HG03432 (cell line): ENCODE results near the gene DOCK4.

ENCODE experiments used
- ATAC-seq: cut with Tn5 transposase; IDR thresholded peaks from one replicate; pipeline ENCODE4 v1.9.1; 2021; ENCODE audit warnings: mild to moderate bottlenecking, moderate library complexity; ENCODE audit not compliant: unreplicated experiment

The DOCK4 gene

DNA sequence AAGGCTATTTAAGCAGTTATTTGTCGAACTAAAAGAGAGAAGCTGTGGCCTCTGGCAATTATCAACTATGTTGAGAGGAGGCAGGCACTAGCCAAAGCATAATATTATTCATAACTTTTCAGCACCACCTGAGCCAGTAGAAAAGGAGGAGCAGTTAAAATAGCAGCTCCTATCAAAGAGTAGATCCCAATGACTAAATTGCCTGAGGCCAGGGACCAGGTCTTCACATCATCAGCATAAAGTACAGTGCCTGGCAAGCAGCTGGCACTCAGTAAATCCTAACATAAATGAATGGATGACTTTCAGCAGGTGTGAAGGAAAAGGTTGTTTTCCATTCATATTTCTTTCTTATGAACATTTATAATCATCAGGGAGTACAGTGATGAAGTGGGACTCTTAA lies 334.9 kb downstream of the DOCK4 start:
- ATAC-seq, result no peak

DNA sequence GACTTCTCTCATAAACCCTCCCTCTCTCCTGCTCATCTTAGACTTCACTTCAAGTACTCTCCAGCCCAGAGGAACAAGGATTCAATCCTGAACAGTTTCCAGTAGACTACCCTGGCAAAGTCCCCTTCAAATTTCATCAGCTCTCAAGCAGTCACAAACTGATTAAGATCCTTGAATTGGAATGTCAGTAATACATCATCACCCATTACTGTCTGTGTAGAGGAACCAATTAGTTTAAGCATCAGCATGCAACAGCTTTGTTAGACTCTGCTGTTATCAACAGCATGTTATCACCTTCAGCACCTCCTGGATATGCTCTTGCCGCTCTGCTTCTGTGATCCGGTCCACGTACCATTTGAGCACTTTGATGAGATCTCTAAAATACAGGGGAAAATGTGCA lies 336.9 kb downstream of the DOCK4 start:
- ATAC-seq, result no peak

DNA sequence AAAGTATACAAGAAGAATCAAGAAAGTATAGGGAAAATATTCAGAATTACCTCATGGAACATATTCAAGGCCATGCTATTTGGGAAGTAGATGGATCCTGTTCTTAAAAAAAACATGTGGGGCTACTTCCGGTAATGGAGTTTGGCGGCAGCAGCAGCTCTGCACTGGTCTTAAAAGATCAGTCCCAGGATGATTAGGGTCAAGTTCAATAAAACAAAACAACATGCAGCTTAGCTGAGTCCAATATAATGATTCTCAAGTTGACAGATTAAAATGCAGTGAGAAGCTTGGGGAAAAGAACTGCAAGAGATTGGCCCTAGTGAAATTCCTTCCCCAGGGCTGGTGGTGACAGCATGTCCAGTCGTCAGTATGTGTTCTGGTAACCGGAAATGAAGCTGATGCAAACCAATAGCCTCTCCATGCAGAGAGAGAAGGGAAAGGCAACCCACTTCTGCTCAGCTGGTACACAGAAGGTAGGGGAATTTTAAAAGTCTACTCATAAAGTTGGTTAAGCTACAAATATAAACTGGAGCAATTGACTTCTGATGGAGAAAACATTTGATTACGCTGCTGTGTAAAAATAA lies 338.8 kb downstream of the DOCK4 start:
- ATAC-seq, result no peak

DNA sequence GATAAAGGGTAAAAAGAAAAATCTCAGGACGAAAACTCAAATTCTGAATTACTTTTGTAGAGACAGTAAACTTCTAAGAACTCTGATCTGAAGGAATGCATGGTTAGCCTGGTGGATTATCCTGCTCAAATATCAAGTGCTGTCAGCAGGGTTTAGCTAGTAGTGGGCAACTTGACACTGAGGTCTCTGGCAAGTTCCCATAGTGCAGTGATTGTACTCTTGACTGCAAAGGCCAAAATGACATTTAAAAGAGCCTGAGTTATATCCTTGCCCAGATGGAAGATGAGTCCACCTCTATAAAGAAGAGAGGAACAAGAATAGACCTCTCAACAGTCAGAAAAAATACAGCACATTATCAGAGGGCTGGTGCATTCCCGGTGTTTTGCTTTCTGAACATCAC lies 339.4 kb downstream of the DOCK4 start:
- ATAC-seq, result no peak

DNA sequence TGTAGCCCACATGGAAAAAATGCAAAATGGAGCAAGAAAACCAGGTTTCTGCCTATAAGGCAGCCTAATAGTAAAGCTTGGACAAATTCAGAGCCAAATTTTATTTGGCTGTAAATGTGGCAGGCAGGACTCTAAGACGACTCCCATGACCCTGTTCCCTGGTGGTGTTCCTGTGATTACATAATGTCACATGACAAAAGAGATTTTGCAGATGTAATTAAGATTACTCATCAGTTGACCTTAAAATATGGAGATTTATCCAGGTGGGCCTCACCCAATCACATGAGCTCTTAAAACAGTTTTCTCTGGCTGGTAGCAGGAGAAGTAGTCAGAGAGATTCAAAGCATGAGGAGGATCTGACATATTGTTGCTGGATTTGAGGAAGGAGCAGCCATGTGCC lies 340.8 kb downstream of the DOCK4 start:
- no peak for ATAC-seq

DNA sequence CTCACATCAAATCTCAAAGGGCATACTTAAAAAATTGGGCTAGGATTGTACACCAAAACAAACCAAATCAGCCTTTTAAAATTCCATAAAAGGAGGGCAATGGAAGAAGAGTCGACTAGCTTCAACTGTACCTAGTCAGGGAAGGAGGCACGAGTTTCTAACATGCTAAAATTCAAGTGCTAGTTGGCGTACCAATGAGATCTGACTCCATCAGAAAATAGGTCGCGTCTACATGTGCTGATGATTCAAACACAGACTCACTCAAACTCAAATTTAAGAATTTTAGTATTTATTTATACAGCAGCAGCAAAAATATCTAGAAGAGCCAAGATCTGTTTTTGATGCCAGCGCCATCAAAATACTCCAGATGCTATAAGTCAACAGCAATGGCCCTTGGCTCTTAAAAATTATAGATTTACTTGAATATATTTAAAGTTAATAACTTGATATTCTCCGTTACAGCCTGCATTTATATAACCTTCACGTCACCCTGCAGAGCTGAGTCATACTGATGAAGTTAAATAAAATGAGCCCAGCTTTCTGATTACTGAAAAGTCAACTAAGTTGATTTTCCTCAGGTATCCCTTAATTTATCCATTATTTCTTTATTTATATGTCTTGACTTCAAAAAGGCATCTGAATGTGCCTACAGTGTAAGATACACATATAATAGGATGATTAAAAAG lies 341.8 kb downstream of the DOCK4 start:
- ATAC-seq, result no peak

DNA sequence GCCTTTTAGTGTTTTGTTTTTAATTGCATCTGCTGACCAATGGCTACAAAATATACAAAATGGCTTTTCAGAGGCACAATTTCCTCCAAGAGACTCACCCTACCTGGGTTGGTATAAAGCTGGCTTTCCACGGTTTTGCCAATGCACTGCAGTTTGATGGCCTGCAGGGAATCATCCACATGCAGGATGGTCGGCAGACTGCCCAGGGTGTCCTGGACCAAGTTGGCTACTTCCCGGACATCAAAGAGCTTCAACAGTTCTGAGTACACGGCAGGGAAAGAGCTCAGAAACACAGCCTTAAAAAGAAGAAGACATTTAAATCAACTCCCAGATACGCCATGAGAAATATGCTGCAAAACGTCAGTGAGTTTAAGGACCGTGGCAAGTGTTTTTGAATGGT lies 342.9 kb downstream of the DOCK4 start:
- no peak for ATAC-seq

DNA sequence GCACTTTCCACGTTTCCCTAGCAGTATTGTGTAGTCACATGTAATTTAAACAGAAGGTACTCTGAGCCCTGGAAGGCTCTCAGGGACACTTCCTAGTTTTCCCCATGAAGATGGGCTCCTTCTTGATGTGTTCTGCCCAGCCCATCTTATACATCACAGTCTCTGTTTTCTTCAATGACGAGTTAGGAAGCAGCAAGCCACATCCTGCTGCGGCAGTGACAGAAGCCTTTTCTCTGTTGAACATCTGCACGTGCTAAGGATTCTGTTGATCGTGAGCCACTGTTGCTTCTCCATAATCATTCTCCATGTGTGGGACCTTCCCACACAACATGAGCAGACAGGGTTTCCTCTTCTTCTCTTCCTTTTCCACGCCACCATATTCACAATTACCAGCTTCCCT lies 346.0 kb downstream of the DOCK4 start:
- ATAC-seq, result no peak

DNA sequence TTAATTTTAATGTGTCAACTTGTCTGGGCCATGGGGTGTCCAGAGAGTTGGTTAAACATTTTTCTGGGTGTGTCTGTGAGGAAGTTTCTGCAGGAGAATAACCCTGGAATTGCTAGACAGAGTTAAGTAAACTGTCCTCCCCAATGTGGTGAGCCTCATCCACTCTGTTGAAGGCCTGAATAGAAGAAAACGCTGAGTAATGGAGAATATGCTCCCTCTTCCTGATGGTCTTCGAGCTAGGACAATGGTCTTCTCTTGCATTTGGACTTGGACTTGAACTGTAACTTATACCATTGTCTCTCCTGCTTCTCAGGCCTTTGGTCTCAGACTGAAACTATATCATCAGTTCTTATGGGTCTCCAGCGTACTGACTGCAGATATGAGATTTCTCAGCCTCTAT lies 347.9 kb downstream of the DOCK4 start:
- no peak for ATAC-seq

DNA sequence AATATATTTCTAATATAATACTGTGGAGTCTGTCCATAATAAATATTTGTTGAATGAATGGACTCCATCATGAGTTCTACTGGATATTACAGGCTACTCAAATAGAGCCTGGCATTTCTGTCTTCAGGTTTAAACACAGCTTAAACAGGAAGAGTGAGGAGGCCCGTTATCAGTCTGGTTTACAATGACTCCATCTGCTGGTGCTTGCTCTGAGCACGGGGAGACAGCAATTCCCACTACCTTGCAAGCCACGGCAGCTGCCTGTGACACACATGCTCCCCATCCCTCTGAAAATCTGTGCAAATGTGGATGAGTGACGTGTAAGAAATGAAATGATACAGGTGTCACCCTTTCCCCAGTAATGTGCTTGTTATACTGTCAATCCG lies 350.4 kb downstream of the DOCK4 start:
- no peak for ATAC-seq

DNA sequence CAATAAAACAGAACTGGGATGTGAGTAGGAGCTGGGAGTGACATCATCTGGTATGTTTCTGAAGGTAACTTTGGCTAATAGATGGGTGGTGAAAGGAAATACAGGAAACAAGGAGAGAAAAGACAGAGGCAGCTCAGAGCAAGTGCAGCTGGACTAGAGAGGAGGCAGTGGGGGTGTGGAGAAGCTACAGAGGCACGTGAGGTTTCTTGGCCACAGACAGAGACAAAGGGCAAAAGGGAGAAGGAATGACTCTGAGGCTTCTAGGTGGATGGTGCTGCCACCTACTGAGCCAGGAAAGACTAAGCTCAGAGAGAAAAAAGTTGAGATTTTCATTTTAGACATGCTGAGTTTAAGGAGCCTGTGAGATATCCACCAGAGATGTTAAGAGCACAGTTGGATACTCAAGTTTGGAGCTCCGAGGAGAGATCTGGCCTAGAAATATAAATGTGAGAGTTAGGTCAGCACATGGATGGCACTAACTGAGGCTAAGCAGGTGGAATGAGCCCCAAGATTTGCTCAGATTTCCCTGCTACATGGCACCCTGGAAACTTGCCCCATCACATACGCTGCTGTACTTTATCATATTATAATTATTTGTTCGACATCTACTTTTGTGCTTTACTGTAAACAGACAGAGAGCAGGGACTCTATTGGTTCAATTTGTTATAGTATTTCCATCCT lies 350.9 kb downstream of the DOCK4 start:
- ATAC-seq, result peak; percentile 92

DNA sequence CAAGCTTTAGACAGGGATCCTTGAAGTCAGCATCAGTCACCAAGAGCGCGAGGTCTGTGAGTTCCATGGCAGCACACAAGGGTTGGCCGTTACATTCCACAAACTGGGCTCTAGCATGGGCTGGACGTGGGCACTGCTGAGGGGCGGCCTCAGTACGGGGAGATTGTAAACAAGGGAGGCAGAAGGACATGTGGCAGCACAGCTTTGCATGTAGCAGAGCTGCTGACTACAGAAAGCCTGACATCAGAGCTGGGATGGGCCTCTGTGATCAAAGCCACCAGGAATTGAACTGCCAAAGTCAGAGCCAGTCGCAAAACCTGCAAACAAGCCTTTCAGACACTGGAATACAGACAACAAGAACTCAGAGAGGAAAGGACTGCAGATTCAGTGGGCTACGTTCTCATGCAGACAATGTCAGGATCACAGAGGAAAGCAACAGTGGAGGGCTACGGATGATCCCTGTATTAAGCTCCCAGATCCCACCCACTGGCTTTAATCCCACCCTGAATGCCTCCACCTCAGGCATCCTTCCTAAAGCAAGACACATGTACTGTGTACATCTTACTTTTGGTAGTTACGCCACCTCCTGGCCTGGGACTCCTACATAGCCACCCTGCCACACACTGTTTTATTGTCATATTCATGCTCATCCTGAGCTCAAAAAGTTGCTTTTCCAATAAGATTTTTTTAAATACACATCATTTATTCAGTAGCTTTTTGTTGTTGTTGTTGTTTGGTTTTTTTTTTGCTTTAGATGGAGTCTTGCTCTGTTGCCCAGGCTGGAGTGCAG lies 352.8 kb downstream of the DOCK4 start:
- ATAC-seq, result no peak

DNA sequence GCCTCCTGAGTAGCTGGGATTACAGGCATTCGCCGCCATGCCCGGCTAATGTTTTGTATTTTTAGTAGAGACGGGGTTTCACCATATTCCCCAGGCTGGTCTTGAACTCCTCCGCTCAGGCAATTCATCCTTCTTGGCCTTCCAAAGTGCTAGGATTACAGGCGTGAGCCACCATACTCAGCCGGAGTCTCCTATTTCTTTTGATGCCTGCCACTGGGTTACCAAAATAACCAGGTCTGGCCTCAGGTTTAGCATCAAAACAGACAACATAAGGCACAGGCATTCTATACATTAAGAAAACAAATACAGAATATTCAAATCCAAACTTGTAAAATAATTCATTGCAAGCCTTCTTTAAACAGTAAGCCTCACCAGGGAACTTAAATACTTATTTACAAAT lies 354.1 kb downstream of the DOCK4 start:
- ATAC-seq, result no peak

DNA sequence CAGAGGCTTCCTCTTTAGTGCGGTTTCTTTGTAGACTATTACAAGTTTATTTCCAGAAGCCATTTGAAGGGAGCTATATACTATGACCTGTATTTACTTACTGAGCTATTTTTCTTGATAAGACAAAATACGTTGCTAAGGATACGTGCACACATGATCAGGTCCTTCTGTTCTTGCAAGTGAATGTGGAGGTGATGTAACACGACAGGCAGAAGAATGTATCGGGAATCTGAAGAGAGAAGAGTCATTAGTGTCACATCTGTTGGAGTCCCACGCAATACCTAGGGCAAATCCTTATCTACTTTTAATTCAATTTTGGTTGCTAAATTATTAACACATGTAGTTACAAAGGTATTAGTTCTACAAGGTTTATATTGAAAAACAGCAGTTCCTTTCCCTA lies 359.3 kb downstream of the DOCK4 start:
- no peak for ATAC-seq

DNA sequence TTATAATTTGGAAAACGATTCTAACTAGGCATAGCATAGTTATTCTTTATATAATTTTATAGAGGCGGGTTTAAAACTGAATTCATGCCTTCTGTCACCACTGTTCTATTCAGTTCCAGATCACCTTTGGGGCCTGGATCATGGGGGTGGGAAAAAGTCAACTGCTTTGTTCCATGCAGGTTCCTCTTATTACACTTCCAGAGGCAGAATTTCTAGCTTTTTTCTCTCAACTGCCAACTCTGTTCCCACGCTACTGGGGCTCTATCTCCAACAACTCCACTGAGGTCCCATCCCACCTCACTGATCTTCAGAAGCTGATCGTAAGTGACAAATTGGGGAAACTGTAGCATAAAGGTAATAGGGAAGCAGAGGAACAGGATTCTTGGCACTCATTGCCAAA lies 360.3 kb downstream of the DOCK4 start:
- ATAC-seq, result no peak

DNA sequence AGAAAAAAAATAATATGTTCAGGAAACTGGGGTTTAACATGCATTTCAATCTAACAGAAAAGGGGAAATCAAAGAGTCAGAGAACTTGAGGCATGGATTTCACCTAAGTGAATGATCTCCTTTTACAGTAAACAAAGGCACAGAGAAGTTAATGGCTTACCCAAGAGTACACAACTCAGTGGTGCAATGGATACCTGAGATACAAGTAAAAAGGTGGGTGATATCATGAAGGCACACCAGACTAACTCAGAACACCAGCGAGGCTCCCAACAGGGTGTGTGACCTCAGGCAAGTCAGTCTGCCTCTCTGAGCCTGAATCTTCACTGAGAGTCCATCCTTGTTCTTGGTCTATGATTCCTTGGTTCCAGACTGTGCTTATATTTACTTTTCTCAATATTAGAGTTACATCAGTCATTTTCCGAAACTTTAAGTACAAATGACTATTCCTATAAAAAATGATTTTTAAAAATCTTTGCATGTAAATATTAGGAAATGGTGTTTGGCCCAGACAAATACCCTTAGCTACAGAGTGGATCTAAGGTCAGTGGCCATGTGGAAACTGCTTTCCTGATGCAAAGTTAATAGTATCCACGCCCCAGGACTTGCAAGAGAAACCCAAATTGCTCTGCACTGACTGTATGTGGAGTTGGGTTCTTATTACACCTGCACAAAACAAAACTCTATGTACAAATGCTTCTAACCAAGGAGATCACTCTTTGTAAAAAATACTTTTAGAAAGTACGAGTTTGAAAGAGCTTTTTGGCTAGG lies 361.1 kb downstream of the DOCK4 start:
- no peak for ATAC-seq

DNA sequence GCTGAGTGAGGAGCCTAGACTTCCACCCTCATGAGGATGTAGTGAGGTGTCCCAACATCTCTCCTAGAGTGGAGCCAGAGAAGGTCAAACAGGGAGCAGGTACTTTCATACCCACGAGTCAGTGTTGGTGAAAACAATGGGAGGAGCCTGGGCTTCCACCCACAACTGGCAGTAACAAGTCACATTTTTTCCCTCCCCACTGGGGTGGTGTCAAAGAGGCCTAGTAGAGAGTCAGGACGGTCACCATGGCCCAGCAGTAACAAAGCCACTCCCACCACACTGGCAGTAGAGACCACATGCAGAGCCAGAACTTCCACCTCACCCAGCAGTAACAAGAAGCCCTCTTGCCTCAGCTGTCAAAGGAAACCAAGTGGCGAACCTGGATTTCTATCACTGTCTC lies 363.7 kb downstream of the DOCK4 start:
- no peak for ATAC-seq

DNA sequence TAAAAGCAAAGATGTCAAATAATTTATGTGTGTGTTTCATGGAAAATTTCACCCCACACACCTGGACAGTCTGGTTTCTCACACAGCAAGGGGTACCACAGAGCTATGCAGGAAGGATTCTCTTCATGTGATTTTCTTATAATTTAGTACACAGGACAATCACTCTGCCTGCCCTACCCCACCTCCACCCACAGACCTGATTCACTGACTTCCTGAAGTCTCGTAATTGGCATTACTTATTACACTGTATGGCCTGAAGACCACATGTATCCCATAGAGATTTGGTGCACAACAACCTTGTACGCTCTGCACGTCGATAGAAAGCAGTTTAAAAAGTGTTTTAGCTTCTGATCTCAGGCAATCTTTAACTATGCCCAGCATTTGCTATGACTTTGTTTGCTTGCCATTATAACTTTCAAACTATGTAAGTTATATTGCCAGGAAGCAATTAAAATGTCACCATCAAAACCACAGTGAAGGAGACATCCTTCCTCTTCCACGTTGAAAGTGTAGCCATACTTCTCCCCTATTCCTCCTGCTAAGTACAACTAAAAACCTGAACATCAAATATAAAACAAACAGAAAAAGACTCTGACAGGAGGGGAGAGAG lies 364.5 kb downstream of the DOCK4 start:
- ATAC-seq, result no peak

DNA sequence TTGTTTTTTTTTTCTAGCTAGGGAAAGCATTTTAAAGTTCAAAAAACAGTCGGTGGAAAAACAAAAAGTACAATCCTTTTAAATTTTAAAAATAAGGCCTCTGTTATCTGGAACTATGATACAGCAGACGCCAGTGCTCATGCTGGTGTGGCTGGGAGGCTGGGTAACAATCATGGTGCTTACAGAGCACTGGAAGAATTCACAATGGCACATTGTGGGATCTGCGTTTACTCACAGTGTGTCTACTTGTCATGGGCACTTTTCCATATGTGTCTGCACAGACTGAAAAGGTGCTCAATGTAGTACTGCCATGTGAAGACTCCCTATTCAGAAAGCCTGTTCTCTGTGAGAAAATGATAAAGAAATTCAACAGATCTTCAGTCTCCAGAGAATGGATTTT lies 365.7 kb downstream of the DOCK4 start:
- ATAC-seq, result no peak

DNA sequence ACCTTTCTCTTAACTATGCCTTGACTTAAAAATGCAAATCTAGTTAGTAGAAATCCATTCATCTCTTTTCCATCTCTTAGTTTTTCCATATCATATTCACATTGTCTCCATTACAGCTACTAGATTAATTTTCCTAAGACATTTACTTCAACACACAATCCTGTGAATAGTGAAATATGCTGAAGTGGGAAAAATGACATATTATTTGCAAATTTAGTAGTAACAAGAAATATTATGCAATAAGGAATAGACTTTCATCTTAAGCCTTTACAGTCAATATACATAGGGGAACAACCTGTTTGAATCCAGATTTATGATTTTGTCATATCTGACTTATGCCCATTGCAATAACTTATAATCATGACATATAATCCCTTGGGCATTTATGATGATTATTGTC lies 366.9 kb downstream of the DOCK4 start:
- no peak for ATAC-seq

DNA sequence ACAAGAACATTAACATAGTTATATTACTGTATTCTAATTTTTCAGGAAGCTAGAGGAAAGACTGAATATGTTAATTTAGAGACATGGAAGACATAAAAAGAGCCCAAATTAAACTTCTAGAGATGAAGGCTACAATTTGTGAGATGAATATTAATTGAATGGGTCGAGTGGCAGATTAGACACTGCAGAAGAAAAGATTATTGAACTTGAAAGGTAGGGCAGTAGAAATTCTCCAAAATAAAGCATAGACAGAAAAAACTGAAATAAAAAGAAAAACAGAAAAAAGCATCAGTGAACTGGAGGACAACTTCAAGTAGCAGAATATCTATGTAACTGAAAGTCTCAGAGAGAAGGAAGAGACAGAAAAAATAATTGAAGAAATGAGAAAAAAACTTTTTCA lies 369.6 kb downstream of the DOCK4 start:
- ATAC-seq, result no peak
